H1 (cell line): ENCODE results near the gene TAPT1. TPM values are rescaled to one million over a fixed set of nuclear protein-coding genes. Genes with fewer than 3 reads are reported as not detected.
"Not testable (repeated sequence)": the region's sequence is repeated elsewhere in the genome, so short reads cannot be mapped to it uniquely, and the experiment has no call there.

ENCODE experiments used
- CTCF ChIA-PET: fragments of 300-600 bp; sonication (Branson Sonifier 250); formaldehyde crosslinking; loops from one replicate; lab custom pipeline; 2021; ENCODE audit not compliant: partially characterized antibody; lab: Charles Lee
- POLR2A ChIA-PET: fragments of 300-600 bp; sonication (Branson Sonifier 250); formaldehyde crosslinking; loops from one replicate; lab custom pipeline; 2021; ENCODE audit warnings: inconsistent platforms; ENCODE audit not compliant: partially characterized antibody; lab: Charles Lee
- DNase-seq, 2 experiments: peaks; one replicate each; pipeline versions ENCODE4 v3.0.0 to v3.0.0-alpha.2; 2010 to 2022; ENCODE audit warnings: low spot score in 2 of 2, low read depth in 1 of 2, mixed read lengths in 1 of 2
- FAIRE-seq: peaks from 2 replicates; lab custom pipeline; 2011; peaks lifted over from hg19 to GRCh38; lab: Jason Lieb, UNC
- H2AFZ ChIP-seq: 2 replicates; pipeline ENCODE4 v1.8.1; 2012; ENCODE audit warnings: low read length, inconsistent platforms
- H2AK5ac ChIP-seq: 2 replicates; pipeline ENCODE4 v1.6.1; 2013; ENCODE audit warnings: low read depth, low read length
- H2BK120ac ChIP-seq: replicated peaks from 2 replicates; pipeline ENCODE3; 2013; ENCODE audit warnings: low read depth, low read length, inconsistent platforms
- H2BK12ac ChIP-seq: 2 replicates; pipeline ENCODE4 v1.6.1; 2013; ENCODE audit warnings: low read depth, low read length
- H2BK15ac ChIP-seq: 2 replicates; pipeline ENCODE4 v1.6.1; 2013; ENCODE audit warnings: low read length
- H2BK20ac ChIP-seq: 2 replicates; pipeline ENCODE4 v1.6.1; 2013; ENCODE audit warnings: low read length
- H2BK5ac ChIP-seq: 2 replicates; pipeline ENCODE4 v1.6.1; 2013; ENCODE audit warnings: low read depth, low read length
- H3K14ac ChIP-seq: 2 replicates; pipeline ENCODE4 v1.6.1; 2013; ENCODE audit warnings: inconsistent platforms; ENCODE audit not compliant: insufficient read length
- H3K18ac ChIP-seq: 2 replicates; pipeline ENCODE4 v1.6.1; 2013; ENCODE audit warnings: low read length; ENCODE audit errors: extremely low read depth
- H3K23ac ChIP-seq: 2 replicates; pipeline ENCODE4 v1.6.1; 2013; ENCODE audit warnings: inconsistent platforms; ENCODE audit not compliant: insufficient read length
- H3K23me2 ChIP-seq: 2 replicates; pipeline ENCODE4 v1.6.1; 2013; ENCODE audit warnings: low read depth, low read length
- H3K27ac ChIP-seq: 2 replicates; pipeline ENCODE4 v1.6.1; 2011; ENCODE audit warnings: low read depth, low read length, inconsistent platforms
- H3K27me3 ChIP-seq, 4 experiments: replicated peaks in 1 of 4; 1 replicate in 1 of 4; 2 replicates in 3 of 4; pipeline versions ENCODE4 v1.6.1 to v1.8.1; 2011 to 2013; ENCODE audit warnings: low read length in 3 of 4, mild to moderate bottlenecking in 3 of 4, inconsistent platforms in 2 of 4, mixed read lengths in 2 of 4, moderate library complexity in 1 of 4; ENCODE audit not compliant: control insufficient read depth in 3 of 4, insufficient read depth in 3 of 4; ENCODE audit errors: extremely low read depth in 1 of 4
- H3K36me3 ChIP-seq, 4 experiments: 2 replicates each; pipeline versions ENCODE4 v1.6.1 to v1.8.1; 2011 to 2013; ENCODE audit warnings: mild to moderate bottlenecking in 4 of 4, low read length in 3 of 4, moderate library complexity in 2 of 4, control low read depth in 1 of 4, inconsistent platforms in 1 of 4; ENCODE audit not compliant: insufficient read depth in 4 of 4, control insufficient read depth in 2 of 4
- H3K4ac ChIP-seq: replicated peaks from 2 replicates; pipeline ENCODE3; 2013; ENCODE audit warnings: low read length, low read depth, mixed read lengths, inconsistent platforms; ENCODE audit not compliant: insufficient read length
- H3K4me1 ChIP-seq, 4 experiments: replicated peaks in 1 of 4; 1 replicate in 1 of 4; 2 replicates in 3 of 4; pipeline versions ENCODE4 v1.6.1 to v1.8.1; 2011 to 2013; ENCODE audit warnings: low read length in 3 of 4, inconsistent platforms in 2 of 4, mixed read lengths in 1 of 4; ENCODE audit not compliant: insufficient read depth in 4 of 4, control insufficient read depth in 3 of 4
- H3K4me2 ChIP-seq, 2 experiments: 2 replicates each; pipeline versions ENCODE4 v1.6.1 to v1.8.1; 2011 to 2013; ENCODE audit warnings: low read depth in 2 of 2, low read length in 2 of 2, control low read depth in 1 of 2, inconsistent platforms in 1 of 2, mild to moderate bottlenecking in 1 of 2; ENCODE audit not compliant: insufficient read depth in 1 of 2
- H3K4me3 ChIP-seq, 4 experiments: fragments of 200-600, 300-600 bp in 1 of 4; sonication (generic), shearing (Covaris generic), sonication (Bioruptor Twin) in 1 of 4; 2 replicates each; pipeline versions ENCODE4 v1.5.1 to v1.8.1; 2011 to 2016; ENCODE audit warnings: low read length in 4 of 4, low read depth in 3 of 4, control low read depth in 2 of 4, inconsistent platforms in 2 of 4, mild to moderate bottlenecking in 2 of 4, mixed read lengths in 1 of 4, moderate library complexity in 1 of 4; ENCODE audit not compliant: insufficient read depth in 2 of 4; ENCODE audit errors: extremely low read depth in 1 of 4
- H3K56ac ChIP-seq: replicated peaks from 2 replicates; pipeline ENCODE3; 2013; ENCODE audit warnings: low read depth, mild to moderate bottlenecking, mixed read lengths, low read length, inconsistent platforms; ENCODE audit not compliant: insufficient read length
- H3K79me1 ChIP-seq: 2 replicates; pipeline ENCODE4 v1.6.1; 2013; ENCODE audit warnings: low read depth, low read length, control low read depth
- H3K79me2 ChIP-seq, 2 experiments: 2 replicates each; pipeline versions ENCODE4 v1.6.1 to v1.8.1; 2012 to 2013; ENCODE audit warnings: low read length in 2 of 2, mild to moderate bottlenecking in 2 of 2, inconsistent platforms in 1 of 2; ENCODE audit not compliant: insufficient read depth in 2 of 2, control insufficient read depth in 1 of 2
- H3K9ac ChIP-seq, 4 experiments: replicated peaks in 1 of 4; 1 replicate in 1 of 4; 2 replicates in 3 of 4; pipeline versions ENCODE4 v1.6.1 to v1.8.1; 2011 to 2013; ENCODE audit warnings: low read depth in 3 of 4, low read length in 3 of 4, control low read depth in 2 of 4, mild to moderate bottlenecking in 2 of 4, moderate library complexity in 2 of 4, inconsistent platforms in 1 of 4; ENCODE audit errors: extremely low read depth in 1 of 4
- H3K9me3 ChIP-seq, 2 experiments: 2 replicates each; pipeline versions ENCODE4 v1.6.1 to v1.8.1; 2012 to 2013; ENCODE audit warnings: mild to moderate bottlenecking in 2 of 2, moderate library complexity in 2 of 2, control low read depth in 1 of 2, inconsistent platforms in 1 of 2, low read depth in 1 of 2, low read length in 1 of 2, mixed read lengths in 1 of 2; ENCODE audit not compliant: insufficient read depth in 2 of 2
- H4K20me1 ChIP-seq, 2 experiments: replicated peaks in 1 of 2; 2 replicates each; pipeline versions ENCODE3 to v1.8.1; 2011 to 2013; ENCODE audit warnings: inconsistent platforms in 2 of 2, low read length in 2 of 2, mild to moderate bottlenecking in 1 of 2; ENCODE audit not compliant: insufficient read depth in 2 of 2, control insufficient read depth in 1 of 2
- H4K5ac ChIP-seq: 2 replicates; pipeline ENCODE4 v1.6.1; 2013; ENCODE audit warnings: low read length, low read depth, mixed read lengths, inconsistent platforms; ENCODE audit not compliant: insufficient read length
- H4K8ac ChIP-seq: 2 replicates; pipeline ENCODE4 v1.8.0; 2013; ENCODE audit warnings: mild to moderate bottlenecking, moderate library complexity, low read length, inconsistent platforms; ENCODE audit not compliant: insufficient read depth; ENCODE audit errors: extremely low read depth
- H4K91ac ChIP-seq: replicated peaks from 2 replicates; pipeline ENCODE3; 2013; ENCODE audit warnings: low read length, mixed read lengths, inconsistent platforms; ENCODE audit not compliant: insufficient read length
- WGBS, 2 experiments: shearing (Covaris generic) in 1 of 2; methylation state at CpG; one replicate each; pipeline versions ENCODE4 v1.1.6 to v1.1.7; 2013 to 2015; ENCODE audit warnings: low lambda C conversion rate in 2 of 2, mixed read lengths in 2 of 2, inconsistent platforms in 1 of 2, low coverage in 1 of 2, missing lambda C conversion rate in 1 of 2; ENCODE audit not compliant: insufficient replicate concordance in 2 of 2, insufficient coverage in 1 of 2, insufficient read length in 1 of 2; ENCODE audit errors: extremely low coverage in 1 of 2, missing lambda C conversion rate in 1 of 2; 5-methylcytosine and 5-hydroxymethylcytosine counted together
- polyA plus RNA-seq, 7 experiments: library from polyadenylated mRNA; depleted of rRNA in 3 of 7; stranded (reverse) in 5 of 7; unstranded in 2 of 7; fragments of >200 nt in 5 of 7; fragments of 200-250 nt in 2 of 7; gene quantifications; 1 replicate in 5 of 7; 2 replicates in 1 of 7; 4 replicates in 1 of 7; pipeline versions ENCODE4 v1.2.1 to v1.2.3, GENCODE V29; 2011 to 2013; ENCODE audit warnings: missing spikeins in 2 of 7, mixed read lengths in 2 of 7
- total RNA-seq: library from RNA; stranded (reverse); fragmentation: NEBNext Ultra II Directional; extraction: Animal tissue kit (Norgen Biotek cat#: 25700); gene quantifications from 2 replicates; pipeline ENCODE4 v1.2.1, GENCODE V29; 2021

Gene TAPT1
- total and polyA plus RNA-seq, 2 of the 8 experiments (the other 6 are each of a cell fraction or from before 2014, with no cell fraction given), result 4.2 to 15.3 TPM

DNA sequence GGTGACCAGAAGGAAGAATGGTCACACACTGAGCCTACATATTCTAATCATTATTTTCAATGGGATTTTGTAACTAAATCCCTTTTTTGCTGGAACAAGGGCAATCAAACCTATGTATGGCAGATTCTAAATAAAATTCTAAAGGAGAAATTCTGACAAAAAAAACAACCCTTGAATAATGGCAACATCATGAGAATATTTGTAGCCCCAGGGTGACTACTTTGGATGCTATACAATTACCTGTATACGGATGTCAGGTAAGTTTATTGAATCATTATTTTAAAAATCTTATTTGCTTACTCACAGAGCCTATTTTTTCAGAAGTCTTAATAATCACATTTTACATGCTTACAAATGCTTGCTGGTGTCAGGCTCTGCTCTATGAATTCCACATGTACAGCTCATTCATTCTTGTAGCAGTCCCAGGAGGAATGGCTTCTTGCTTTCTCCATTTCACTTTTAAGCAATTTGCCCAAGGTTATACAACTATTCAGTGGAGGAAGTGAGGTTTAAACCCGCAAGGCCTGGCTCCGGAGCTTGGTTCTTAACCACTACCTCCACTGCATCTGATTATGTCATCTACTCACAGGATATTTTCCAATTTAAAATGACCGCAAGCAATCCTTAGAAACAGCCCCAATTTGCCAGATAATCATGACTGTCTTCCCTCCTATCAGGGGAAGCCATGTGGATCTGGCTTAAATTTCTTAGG is 43.6 kb upstream of the TAPT1 start:
- H3K9ac ChIP-seq, H3K23me2 ChIP-seq: not testable (repeated sequence)

More for the DNA sequence above, 43.6 kb upstream of the TAPT1 start:
- H3K4me2 ChIP-seq, H2AK5ac ChIP-seq, H3K4me1 ChIP-seq, H3K9me3 ChIP-seq, POLR2A ChIA-PET, H3K23ac ChIP-seq, H2AFZ ChIP-seq, H3K27me3 ChIP-seq, H3K79me1 ChIP-seq, H3K36me3 ChIP-seq, H2BK120ac ChIP-seq, H3K79me2 ChIP-seq, H3K14ac ChIP-seq, DNase-seq, H2BK12ac ChIP-seq, H4K8ac ChIP-seq, H2BK5ac ChIP-seq, H3K4me3 ChIP-seq, H3K18ac ChIP-seq, H2BK20ac ChIP-seq, H3K27ac ChIP-seq, H4K5ac ChIP-seq, H4K20me1 ChIP-seq, H4K91ac ChIP-seq, H2BK15ac ChIP-seq, H3K4ac ChIP-seq, H3K56ac ChIP-seq, FAIRE-seq: not testable (repeated sequence)
- 87% methylated on average over 4 of the region's 4 CpGs; no CpG with 5 or more reads in 1 of the 2 experiments for WGBS, 2 experiments
- CTCF ChIA-PET, result interaction anchor here (0.6 to 2.2 kb wide), 8 partner anchors 12 to 554 kb away, joined by 3 to 7 read pairs (median 3); no protein-coding TSS in a partner anchor
